HEK293 (cell line): ENCODE data around the gene RAB6A.

Source experiments
- CTCF ChIA-PET: fragments of 350-600 bp; formaldehyde crosslinking; extraction: SDS; loops from one replicate; lab custom pipeline; 2021; ENCODE audit warnings: antibody characterized with exemption; lab: Yijun Ruan, JAX
- POLR2A ChIA-PET: fragments of 300-600 bp; formaldehyde crosslinking; extraction: SDS; loops from one replicate; lab custom pipeline; 2020; ENCODE audit warnings: antibody characterized with exemption, inconsistent platforms; lab: Yijun Ruan, JAX
- H3K27ac ChIP-seq: fragments of 200-500 bp; sonication (Bioruptor generic); 2 replicates; pipeline ENCODE4 v1.5.1; 2014; ENCODE audit warnings: low read depth, low read length, control low read depth, inconsistent platforms; ENCODE audit errors: extremely low read depth
- H3K36me3 ChIP-seq, 2 experiments: fragments of 200-500 bp in 1 of 2; sonication (Bioruptor generic) in 1 of 2; 1 replicate in 1 of 2; 2 replicates in 1 of 2; pipeline ENCODE4 v1.5.1; 2014 to 2017; ENCODE audit warnings: inconsistent platforms in 2 of 2, low read length in 2 of 2; ENCODE audit not compliant: control insufficient read depth in 2 of 2, insufficient read depth in 1 of 2
- H3K4me1 ChIP-seq: fragments of 200-500 bp; sonication (Bioruptor generic); 2 replicates; pipeline ENCODE4 v1.5.1; 2014; ENCODE audit warnings: mild to moderate bottlenecking, low read length, inconsistent platforms; ENCODE audit not compliant: control insufficient read depth, insufficient read depth
- H3K4me3 ChIP-seq: 2 replicates; pipeline ENCODE4 v1.5.1; 2011; ENCODE audit warnings: low read depth, mild to moderate bottlenecking, control low read depth, low read length, moderate library complexity
- H3K9me3 ChIP-seq: fragments of 200-500 bp; sonication (Bioruptor generic); 2 replicates; pipeline ENCODE4 v1.5.1; 2014; ENCODE audit warnings: low read depth, low read length, inconsistent platforms; ENCODE audit not compliant: control insufficient read depth, insufficient read depth
- BCL11B ChIP-seq: fragments of 450-650 bp; formaldehyde crosslinking; IDR thresholded peaks from 2 replicates; pipeline ENCODE4 v1.5.1; 2016; ENCODE audit warnings: low read depth, missing biosample characterization, missing genetic modification characterization
- CTCF ChIP-seq: fragments of 450-650 bp; formaldehyde crosslinking; IDR thresholded peaks from 2 replicates; pipeline ENCODE4 v1.5.1; 2016; ENCODE audit warnings: missing biosample characterization, missing genetic modification characterization
- GFI1B ChIP-seq: fragments of 450-650 bp; formaldehyde crosslinking; IDR thresholded peaks from 2 replicates; pipeline ENCODE4 v1.5.1; 2016; ENCODE audit warnings: missing biosample characterization, missing genetic modification characterization
- GLI2 ChIP-seq: fragments of 450-650 bp; formaldehyde crosslinking; IDR thresholded peaks from 2 replicates; pipeline ENCODE4; 2017; ENCODE audit warnings: missing biosample characterization, missing genetic modification characterization, low read depth, borderline replicate concordance
- RBAK ChIP-seq: fragments of 450-650 bp; formaldehyde crosslinking; IDR thresholded peaks from 2 replicates; pipeline ENCODE4 v1.5.1; 2016; ENCODE audit warnings: missing biosample characterization, missing genetic modification characterization
- ZBTB10 ChIP-seq: fragments of 450-650 bp; formaldehyde crosslinking; IDR thresholded peaks from 2 replicates; pipeline ENCODE4 v1.5.1; 2016; ENCODE audit warnings: missing biosample characterization, missing genetic modification characterization
- ZFHX2 ChIP-seq: fragments of 450-650 bp; formaldehyde crosslinking; conservative IDR thresholded peaks from 2 replicates; pipeline ENCODE4 v1.5.1; 2016; ENCODE audit warnings: missing biosample characterization, missing genetic modification characterization
- ZIC2 ChIP-seq: fragments of 450-650 bp; formaldehyde crosslinking; IDR thresholded peaks from 2 replicates; pipeline ENCODE4 v1.5.1; 2016; ENCODE audit warnings: missing biosample characterization, missing genetic modification characterization
- ZNF169 ChIP-seq: fragments of 450-650 bp; formaldehyde crosslinking; IDR thresholded peaks from 2 replicates; pipeline ENCODE4 v1.5.1; 2016; ENCODE audit warnings: missing biosample characterization, missing genetic modification characterization
- ZNF26 ChIP-seq: fragments of 450-650 bp; formaldehyde crosslinking; IDR thresholded peaks from 2 replicates; pipeline ENCODE4 v1.5.1; 2016; ENCODE audit warnings: missing biosample characterization, missing genetic modification characterization
- ZNF513 ChIP-seq: fragments of 450-650 bp; IDR thresholded peaks from 2 replicates; pipeline ENCODE4 v1.5.1; 2018; ENCODE audit warnings: missing biosample characterization, missing genetic modification characterization
- ZNF514 ChIP-seq: fragments of 450-650 bp; formaldehyde crosslinking; IDR thresholded peaks from 2 replicates; pipeline ENCODE4 v1.5.1; 2016; ENCODE audit warnings: missing biosample characterization, missing genetic modification characterization
- ZNF548 ChIP-seq: fragments of 450-650 bp; formaldehyde crosslinking; IDR thresholded peaks from 2 replicates; pipeline ENCODE4 v1.5.1; 2016; ENCODE audit warnings: missing biosample characterization, missing genetic modification characterization
- ZNF670 ChIP-seq: fragments of 450-650 bp; formaldehyde crosslinking; IDR thresholded peaks from 2 replicates; pipeline ENCODE4 v1.5.1; 2016; ENCODE audit warnings: missing biosample characterization, missing genetic modification characterization, low read depth
- TF ChIP-seq, protein P1 (sequence below): fragments of 450-650 bp; formaldehyde crosslinking; IDR thresholded peaks from 2 replicates; pipeline ENCODE4 v1.5.1; 2016; ENCODE audit warnings: missing biosample characterization, missing genetic modification characterization
- TF ChIP-seq, protein P2 (sequence below): fragments of 450-650 bp; formaldehyde crosslinking; IDR thresholded peaks from 2 replicates; pipeline ENCODE4 v1.5.1; 2016; ENCODE audit warnings: missing biosample characterization, missing genetic modification characterization, borderline replicate concordance

RAB6A gene

GRCh38 chr11:73670808-73671207, 90.1 kb downstream of the RAB6A start (continued):
- TF ChIP-seq, protein P1, sequence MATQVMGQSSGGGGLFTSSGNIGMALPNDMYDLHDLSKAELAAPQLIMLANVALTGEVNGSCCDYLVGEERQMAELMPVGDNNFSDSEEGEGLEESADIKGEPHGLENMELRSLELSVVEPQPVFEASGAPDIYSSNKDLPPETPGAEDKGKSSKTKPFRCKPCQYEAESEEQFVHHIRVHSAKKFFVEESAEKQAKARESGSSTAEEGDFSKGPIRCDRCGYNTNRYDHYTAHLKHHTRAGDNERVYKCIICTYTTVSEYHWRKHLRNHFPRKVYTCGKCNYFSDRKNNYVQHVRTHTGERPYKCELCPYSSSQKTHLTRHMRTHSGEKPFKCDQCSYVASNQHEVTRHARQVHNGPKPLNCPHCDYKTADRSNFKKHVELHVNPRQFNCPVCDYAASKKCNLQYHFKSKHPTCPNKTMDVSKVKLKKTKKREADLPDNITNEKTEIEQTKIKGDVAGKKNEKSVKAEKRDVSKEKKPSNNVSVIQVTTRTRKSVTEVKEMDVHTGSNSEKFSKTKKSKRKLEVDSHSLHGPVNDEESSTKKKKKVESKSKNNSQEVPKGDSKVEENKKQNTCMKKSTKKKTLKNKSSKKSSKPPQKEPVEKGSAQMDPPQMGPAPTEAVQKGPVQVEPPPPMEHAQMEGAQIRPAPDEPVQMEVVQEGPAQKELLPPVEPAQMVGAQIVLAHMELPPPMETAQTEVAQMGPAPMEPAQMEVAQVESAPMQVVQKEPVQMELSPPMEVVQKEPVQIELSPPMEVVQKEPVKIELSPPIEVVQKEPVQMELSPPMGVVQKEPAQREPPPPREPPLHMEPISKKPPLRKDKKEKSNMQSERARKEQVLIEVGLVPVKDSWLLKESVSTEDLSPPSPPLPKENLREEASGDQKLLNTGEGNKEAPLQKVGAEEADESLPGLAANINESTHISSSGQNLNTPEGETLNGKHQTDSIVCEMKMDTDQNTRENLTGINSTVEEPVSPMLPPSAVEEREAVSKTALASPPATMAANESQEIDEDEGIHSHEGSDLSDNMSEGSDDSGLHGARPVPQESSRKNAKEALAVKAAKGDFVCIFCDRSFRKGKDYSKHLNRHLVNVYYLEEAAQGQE (tag by site-specific recombination), result no peak
- TF ChIP-seq, protein P2, sequence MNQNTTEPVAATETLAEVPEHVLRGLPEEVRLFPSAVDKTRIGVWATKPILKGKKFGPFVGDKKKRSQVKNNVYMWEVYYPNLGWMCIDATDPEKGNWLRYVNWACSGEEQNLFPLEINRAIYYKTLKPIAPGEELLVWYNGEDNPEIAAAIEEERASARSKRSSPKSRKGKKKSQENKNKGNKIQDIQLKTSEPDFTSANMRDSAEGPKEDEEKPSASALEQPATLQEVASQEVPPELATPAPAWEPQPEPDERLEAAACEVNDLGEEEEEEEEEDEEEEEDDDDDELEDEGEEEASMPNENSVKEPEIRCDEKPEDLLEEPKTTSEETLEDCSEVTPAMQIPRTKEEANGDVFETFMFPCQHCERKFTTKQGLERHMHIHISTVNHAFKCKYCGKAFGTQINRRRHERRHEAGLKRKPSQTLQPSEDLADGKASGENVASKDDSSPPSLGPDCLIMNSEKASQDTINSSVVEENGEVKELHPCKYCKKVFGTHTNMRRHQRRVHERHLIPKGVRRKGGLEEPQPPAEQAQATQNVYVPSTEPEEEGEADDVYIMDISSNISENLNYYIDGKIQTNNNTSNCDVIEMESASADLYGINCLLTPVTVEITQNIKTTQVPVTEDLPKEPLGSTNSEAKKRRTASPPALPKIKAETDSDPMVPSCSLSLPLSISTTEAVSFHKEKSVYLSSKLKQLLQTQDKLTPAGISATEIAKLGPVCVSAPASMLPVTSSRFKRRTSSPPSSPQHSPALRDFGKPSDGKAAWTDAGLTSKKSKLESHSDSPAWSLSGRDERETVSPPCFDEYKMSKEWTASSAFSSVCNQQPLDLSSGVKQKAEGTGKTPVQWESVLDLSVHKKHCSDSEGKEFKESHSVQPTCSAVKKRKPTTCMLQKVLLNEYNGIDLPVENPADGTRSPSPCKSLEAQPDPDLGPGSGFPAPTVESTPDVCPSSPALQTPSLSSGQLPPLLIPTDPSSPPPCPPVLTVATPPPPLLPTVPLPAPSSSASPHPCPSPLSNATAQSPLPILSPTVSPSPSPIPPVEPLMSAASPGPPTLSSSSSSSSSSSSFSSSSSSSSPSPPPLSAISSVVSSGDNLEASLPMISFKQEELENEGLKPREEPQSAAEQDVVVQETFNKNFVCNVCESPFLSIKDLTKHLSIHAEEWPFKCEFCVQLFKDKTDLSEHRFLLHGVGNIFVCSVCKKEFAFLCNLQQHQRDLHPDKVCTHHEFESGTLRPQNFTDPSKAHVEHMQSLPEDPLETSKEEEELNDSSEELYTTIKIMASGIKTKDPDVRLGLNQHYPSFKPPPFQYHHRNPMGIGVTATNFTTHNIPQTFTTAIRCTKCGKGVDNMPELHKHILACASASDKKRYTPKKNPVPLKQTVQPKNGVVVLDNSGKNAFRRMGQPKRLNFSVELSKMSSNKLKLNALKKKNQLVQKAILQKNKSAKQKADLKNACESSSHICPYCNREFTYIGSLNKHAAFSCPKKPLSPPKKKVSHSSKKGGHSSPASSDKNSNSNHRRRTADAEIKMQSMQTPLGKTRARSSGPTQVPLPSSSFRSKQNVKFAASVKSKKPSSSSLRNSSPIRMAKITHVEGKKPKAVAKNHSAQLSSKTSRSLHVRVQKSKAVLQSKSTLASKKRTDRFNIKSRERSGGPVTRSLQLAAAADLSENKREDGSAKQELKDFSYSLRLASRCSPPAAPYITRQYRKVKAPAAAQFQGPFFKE (tag by site-specific recombination), result no peak
- TF ChIP-seq ZNF26 (tag by site-specific recombination) (no peak), ZNF513 (no peak), ZNF169 (tag by site-specific recombination) (no peak), BCL11B (tag by site-specific recombination) (no peak), GFI1B (no peak), ZIC2 (tag by site-specific recombination) (no peak), ZNF670 (tag by site-specific recombination) (no peak)
- TF ChIP-seq, all 188 proteins: peak for 0

- Histone ChIP-seq H3K4me3 (no peak overlapping the region), H3K36me3 (no peaks in the 10 kb centered on the region), H3K27ac (no peak overlapping the region), H3K4me1 (no peaks in the 10 kb centered on the region), H3K9me3 (no peaks in the 10 kb centered on the region)
- POLR2A ChIA-PET, result no interaction called here
- CTCF ChIA-PET, result no interaction called here
- TF ChIP-seq ZFHX2 (tag by site-specific recombination), result no peak
- TF ChIP-seq ZNF548 (tag by site-specific recombination), result no peak
- no peak for TF ChIP-seq ZNF514 (tag by site-specific recombination)
- no peak for TF ChIP-seq GLI2 (tag by site-specific recombination)
- no peak for TF ChIP-seq ZBTB10 (tag by site-specific recombination)
- no peak for TF ChIP-seq CTCF (tag by site-specific recombination)
- TF ChIP-seq RBAK (tag by site-specific recombination), result no peak
Observed at GRCh38 chr11:73667891-73668290, 93.0 kb downstream of the RAB6A start.
